ENCODE results near the gene FKBP8.
"Not testable (repeated sequence)": the region's sequence is repeated elsewhere in the genome, so short reads cannot be mapped to it uniquely, and the experiment has no call there.

Gene FKBP8

GRCh38 chr19:18562086-18562485, 18.7 kb upstream of the FKBP8 start:
- DNase-seq: no peak
- in situ Hi-C loops (cut with MboI; ENCODE audit: low pct_unique_long_range_greater_than_20kb, low sequenced_read_pairs): no loop called here

DNA sequence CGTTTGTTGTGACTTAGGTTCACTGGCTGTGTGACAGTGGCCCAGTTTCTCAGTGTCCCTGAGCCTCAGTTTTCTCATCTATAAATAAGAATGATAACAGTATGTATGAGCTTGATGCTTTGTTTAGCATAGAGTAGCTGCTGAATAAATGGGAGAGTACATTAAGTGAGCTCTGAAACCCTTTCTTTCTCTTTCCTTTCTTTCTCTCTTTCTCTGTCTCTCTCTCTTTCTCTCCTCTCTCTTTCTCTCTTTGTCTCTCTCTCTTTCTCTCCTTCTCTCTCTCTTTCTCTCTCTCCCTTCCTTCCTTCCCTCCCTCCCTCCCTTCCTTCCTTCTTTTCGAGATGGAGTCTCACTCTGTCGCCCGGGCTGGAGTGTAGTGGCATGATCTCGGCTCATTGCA, 16.3 kb upstream of the FKBP8 start:
- DNase-seq: no peak
- in situ Hi-C loops (cut with MboI; ENCODE audit: low pct_unique_long_range_greater_than_20kb, low sequenced_read_pairs): no loop called here

DNA sequence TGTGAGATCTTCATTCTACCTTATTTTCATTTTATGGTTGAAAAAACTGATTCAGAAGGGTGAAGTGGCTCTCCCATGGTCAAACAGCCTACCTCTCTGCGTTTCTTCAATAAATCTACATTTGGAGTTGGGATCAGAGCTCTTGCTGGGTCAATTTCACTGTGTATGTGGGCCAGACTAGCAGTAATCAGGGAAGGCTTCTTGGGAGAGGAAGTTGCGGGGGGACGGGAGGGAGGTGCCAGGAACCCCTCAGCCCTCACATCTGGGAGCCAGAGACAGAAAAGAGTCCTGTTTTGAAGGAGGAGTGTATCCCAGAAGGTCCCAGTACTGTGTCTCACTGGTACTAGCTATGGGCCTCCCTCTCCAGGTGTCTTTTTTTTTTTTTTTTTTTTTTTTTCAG, 15.2 kb upstream of the FKBP8 start:
- in situ Hi-C loops (cut with MboI; ENCODE audit: low pct_unique_long_range_greater_than_20kb, low sequenced_read_pairs): no loop called here
- DNase-seq: peak; percentile 20

DNA sequence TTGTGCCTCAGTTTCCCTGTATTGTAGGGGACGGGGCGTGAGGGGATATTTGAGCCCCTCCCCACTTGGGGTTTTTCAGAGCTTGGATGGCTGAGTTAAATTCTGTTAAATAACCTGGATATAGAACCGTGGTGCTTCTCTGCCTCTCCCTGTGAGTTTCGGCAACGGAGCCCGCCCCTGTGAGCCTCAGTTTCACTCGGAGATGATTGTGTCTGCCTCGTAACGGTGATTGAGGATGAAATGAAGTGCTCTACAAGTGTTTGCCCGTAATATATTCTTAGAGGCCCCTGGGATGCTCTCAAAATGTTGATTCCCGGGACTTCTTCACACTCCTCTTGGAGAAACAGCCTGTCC, 14.8 kb upstream of the FKBP8 start:
- no peak for DNase-seq
- in situ Hi-C loops (cut with MboI; ENCODE audit: low pct_unique_long_range_greater_than_20kb, low sequenced_read_pairs): no loop called here

- peak; percentile 97 for DNase-seq
- in situ Hi-C loops (cut with MboI; ENCODE audit: low pct_unique_long_range_greater_than_20kb, low sequenced_read_pairs): no loop called here
Observed at GRCh38 chr19:18557411-18558201, 14.2 kb upstream of the FKBP8 start, which contains the start of gene KXD1. Gene KXD1, plus strand, starts transcription at chr19:18557870. Its CDS starts 4,187 bp downstream, at chr19:18562057.

DNA sequence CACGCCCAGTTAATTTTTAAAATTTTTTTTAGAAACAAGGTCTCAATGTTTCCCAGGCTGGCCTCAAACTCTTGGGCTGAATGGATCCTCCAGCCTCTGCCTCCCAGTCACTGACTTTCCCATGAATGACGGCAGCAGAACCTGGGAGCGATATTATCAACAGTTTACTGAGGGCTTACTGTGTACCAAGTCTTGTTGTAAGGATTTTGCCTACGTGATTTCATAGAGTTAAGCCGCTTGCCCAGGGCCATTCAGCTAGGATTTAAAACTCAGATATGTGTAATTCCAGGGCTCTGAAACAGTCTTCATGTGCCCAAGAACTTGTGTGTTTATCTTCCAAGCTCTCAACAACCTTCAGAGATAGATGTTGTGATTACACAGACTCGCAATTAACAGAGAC, 8.3 kb upstream of the FKBP8 start:
- in situ Hi-C loops (cut with MboI; ENCODE audit: low pct_unique_long_range_greater_than_20kb, low sequenced_read_pairs): no loop called here
- DNase-seq: no peak

- DNase-seq: peak; percentile 76
- in situ Hi-C loops (cut with MboI; ENCODE audit: low pct_unique_long_range_greater_than_20kb, low sequenced_read_pairs): no loop called here
Observed at GRCh38 chr19:18543814-18544475, 572 bp upstream of the FKBP8 start.

GRCh38 chr19:18541992-18542940, 1.1 kb downstream of the FKBP8 start:
- DNase-seq: no peak
- in situ Hi-C loops (cut with MboI; ENCODE audit: low pct_unique_long_range_greater_than_20kb, low sequenced_read_pairs): no loop called here

GRCh38 chr19:18541258-18541991, 1.9 kb downstream of the FKBP8 start:
- in situ Hi-C loops (cut with MboI; ENCODE audit: low pct_unique_long_range_greater_than_20kb, low sequenced_read_pairs): no loop called here
- no peak for DNase-seq

- DNase-seq; in situ Hi-C loops (cut with MboI; ENCODE audit: low pct_unique_long_range_greater_than_20kb, low sequenced_read_pairs): not testable (repeated sequence)
Observed at GRCh38 chr19:18540200-18540599, 3.2 kb downstream of the FKBP8 start.

DNA sequence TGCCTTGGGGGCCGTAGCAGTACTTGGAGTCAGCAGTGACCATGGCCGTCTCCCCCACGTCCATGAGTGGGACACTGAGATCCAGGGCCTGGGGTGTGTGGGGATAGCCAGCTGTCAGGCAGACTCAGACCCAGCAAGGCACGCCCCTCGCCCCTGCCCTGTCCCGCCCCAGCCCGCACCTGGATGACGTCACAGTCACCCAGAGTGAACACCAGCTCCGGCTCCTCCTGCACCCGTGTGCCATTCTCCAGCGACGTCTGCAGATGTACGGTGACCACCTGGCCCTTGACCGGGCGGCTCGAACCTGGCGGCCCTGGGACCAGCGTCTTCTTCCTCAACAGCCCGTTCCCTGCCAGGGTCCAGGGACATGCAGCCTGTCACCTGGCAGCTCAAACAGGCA, 4.0 kb downstream of the FKBP8 start:
- DNase-seq: no peak
- in situ Hi-C loops (cut with MboI; ENCODE audit: low pct_unique_long_range_greater_than_20kb, low sequenced_read_pairs): no loop called here

DNA sequence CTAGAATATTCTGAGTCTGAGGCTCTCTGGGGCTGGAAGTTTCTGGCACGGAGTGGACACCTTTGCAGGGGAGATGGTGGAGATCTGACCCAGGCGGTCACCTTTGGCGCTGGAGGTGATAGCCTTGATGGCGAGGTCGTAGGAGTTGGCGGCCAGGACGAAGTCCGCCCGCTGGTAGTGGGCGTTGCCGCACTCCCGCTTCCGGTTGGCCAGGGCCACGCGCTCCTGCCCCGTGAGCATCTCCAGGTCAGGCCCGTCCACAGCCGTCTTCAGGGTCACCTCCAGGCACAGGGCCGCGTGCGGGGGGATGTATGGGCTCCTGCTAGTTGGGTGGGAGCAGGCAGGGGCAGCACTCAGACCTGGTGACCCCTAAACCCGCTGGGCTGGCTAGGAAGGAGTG, 5.3 kb downstream of the FKBP8 start:
- no peak for DNase-seq
- in situ Hi-C loops (cut with MboI; ENCODE audit: low pct_unique_long_range_greater_than_20kb, low sequenced_read_pairs): no loop called here

DNA sequence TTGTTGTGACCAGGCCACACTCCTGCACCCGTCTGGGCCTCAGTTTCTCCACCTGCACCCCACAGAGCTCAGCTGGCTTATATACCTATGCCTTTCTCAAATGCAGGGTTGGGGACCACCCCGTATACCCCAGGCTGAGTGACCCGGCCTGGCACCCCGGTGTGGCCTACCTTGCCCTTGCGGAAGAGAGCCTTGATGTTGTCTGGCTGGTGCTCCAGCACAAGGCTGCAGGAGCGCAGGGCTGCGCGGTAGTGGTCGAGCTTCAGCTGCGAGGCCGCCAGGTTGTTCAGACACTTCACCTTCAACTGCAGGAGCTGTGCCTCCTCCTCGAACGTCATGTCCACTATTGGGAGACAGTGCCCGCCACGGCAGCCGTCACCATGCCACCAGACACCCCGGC, 5.9 kb downstream of the FKBP8 start:
- no peak for DNase-seq

DNA sequence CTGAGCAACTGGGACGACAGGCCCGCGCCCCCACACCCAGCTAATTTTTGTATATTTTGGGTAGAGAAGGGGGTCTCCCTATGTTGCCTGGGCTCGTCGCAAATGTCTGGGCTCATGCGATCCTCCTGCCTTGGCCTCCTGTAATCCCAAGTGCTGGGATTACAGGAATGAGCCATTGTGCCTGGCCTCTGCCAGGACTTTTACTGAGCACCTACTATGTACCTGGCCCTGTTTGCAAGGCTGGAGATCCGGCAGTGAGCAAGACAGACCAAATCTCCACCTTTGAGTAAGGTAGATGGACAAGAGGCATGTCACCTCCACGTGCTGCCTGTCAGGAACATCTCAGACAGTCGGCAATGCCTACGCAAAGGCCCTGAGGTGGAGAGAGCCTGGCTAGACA, 6.9 kb downstream of the FKBP8 start:
- in situ Hi-C loops (cut with MboI; ENCODE audit: low pct_unique_long_range_greater_than_20kb, low sequenced_read_pairs): no loop called here
- no peak for DNase-seq

More for the DNA sequence above, 5.9 kb downstream of the FKBP8 start:
- in situ Hi-C loops (cut with MboI; ENCODE audit: low pct_unique_long_range_greater_than_20kb, low sequenced_read_pairs): no loop called here

GRCh38 chr19:18533058-18533457, 10.3 kb downstream of the FKBP8 start:
- DNase-seq: no peak
- in situ Hi-C loops (cut with MboI; ENCODE audit: low pct_unique_long_range_greater_than_20kb, low sequenced_read_pairs): no loop called here

- in situ Hi-C loops (cut with MboI; ENCODE audit: low pct_unique_long_range_greater_than_20kb, low sequenced_read_pairs): no loop called here
- no peak for DNase-seq
Observed at GRCh38 chr19:18532168-18532890, 11.0 kb downstream of the FKBP8 start.

DNA sequence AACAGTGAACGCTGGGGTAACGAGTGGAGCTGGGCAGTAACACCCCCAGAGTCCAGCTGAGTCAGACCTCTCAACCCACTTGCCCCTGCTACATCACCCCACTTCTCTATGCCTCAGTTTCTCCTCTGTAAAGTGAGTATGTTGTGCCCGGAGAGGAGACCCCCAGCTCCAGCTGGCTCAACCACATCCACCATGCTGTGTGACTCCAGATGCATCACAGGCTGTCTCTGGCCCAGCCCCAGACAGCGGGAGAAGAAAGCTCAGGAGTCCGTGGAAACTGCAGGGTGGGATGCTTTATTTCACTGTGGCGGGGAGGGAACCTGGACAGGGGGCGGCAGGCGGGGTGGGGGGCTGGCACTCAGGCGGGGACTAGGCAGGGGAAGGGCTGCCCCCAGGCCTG, 11.9 kb downstream of the FKBP8 start:
- in situ Hi-C loops (cut with MboI; ENCODE audit: low pct_unique_long_range_greater_than_20kb, low sequenced_read_pairs): no loop called here
- no peak for DNase-seq

GRCh38 chr19:18529782-18530181, 13.6 kb downstream of the FKBP8 start:
- in situ Hi-C loops (cut with MboI; ENCODE audit: low pct_unique_long_range_greater_than_20kb, low sequenced_read_pairs): no loop called here
- DNase-seq: no peak

GRCh38 chr19:18526316-18526715, 17.1 kb downstream of the FKBP8 start:
- in situ Hi-C loops (cut with MboI; ENCODE audit: low pct_unique_long_range_greater_than_20kb, low sequenced_read_pairs): no loop called here
- no peak for DNase-seq

Measured in KBM-7 (cell line).